Measurements from ENCODE around the gene FBXO4. TPM values are rescaled to one million over a fixed set of nuclear protein-coding genes. Genes with fewer than 3 reads are reported as not detected.

Gene FBXO4
- total and polyA plus RNA-seq, 2 of the 8 experiments (the other 6 are each of a cell fraction or from before 2014, with no cell fraction given), result 0.60 to 0.88 TPM

DNA sequence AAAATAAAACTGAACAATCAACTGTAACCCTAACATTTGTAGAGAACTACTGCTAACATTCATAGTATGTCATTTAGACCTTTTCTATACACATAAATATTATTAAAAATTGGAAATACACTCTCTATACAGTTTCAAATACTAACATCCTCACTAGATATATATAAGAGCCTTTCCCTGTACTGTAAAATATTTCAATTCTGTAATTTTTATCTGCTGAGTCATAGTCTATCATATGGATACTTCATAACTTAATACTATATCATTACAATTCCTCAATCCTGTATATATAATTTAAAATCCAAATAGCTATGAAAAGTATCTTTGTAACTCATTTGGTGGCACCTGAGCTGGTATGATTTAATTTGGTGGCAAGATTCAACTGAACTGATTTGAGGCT is 55.8 kb downstream of the FBXO4 start (continued):
- TF ChIP-seq CHD7 (IDR thresholded peaks at IDR 0.05; ENCODE audit: insufficient replicate concordance, low read length), result no peak
- no peak for TF ChIP-seq NANOG (IDR thresholded peaks at IDR 0.05; ENCODE audit: insufficient read depth, low read depth, low read length, poor library complexity, severe bottlenecking)

All from H1 (cell line).